ENCODE measurements around the gene RAB3IL1.

RAB3IL1 gene

DNA sequence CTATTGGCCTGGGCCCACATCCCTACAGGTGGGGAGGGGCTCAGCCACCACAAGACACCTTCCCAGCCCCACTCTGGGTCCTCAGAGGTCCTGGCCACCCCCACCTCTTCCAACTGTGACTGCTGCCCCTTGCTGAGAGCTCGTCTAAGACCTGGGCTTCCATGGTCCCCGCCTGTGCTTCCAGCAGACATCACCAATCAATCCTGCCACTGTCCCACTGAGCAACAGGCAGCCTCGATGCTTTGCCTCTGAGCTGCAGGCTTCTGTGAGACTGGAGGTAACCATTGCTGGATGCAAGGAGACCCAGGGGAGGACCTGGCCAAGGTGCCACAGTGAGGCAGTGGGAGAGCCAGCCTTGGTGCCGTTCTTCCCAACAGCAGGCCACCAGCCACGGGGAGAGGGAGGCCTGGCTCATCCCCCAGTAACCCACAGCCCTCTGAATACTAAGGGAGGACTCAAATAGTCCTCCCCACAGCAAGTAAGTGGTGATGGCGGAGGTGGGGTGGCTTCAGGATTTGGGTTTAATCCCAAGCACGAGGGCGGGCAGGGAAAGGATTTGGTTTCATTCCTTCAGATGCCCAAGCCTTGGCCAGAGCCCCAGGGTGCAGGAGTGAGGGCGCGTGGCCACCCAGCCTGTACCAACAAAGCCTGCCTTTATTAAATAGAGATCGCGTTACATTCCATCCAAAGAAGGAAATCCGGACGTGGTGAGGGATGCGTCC, 20.5 kb downstream of the RAB3IL1 start:
- DNase-seq (ENCODE audit: low read depth): no peak
- no peak overlapping the region for H3K4me3 ChIP-seq (ENCODE audit: low read length)
- TF ChIP-seq, protein P1, sequence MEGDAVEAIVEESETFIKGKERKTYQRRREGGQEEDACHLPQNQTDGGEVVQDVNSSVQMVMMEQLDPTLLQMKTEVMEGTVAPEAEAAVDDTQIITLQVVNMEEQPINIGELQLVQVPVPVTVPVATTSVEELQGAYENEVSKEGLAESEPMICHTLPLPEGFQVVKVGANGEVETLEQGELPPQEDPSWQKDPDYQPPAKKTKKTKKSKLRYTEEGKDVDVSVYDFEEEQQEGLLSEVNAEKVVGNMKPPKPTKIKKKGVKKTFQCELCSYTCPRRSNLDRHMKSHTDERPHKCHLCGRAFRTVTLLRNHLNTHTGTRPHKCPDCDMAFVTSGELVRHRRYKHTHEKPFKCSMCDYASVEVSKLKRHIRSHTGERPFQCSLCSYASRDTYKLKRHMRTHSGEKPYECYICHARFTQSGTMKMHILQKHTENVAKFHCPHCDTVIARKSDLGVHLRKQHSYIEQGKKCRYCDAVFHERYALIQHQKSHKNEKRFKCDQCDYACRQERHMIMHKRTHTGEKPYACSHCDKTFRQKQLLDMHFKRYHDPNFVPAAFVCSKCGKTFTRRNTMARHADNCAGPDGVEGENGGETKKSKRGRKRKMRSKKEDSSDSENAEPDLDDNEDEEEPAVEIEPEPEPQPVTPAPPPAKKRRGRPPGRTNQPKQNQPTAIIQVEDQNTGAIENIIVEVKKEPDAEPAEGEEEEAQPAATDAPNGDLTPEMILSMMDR (conservative IDR thresholded peaks at IDR 0.05; ENCODE audit: low read length): no peak

DNA sequence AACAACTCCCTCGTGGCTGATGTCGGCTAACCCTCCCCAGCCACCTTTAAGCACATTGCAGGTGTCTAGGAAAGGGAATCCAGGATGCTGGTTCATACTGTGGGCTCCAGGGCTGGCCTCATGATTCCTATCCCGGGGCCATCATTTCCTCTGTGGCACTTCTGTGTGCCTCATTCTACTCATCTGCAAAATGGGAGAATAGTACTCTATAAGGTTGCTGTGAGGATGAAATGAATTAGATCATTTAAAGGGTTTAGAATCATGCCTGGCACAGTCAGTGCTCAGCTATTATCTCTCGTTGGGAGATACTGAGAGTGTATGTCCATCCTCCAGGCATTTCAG, 21.7 kb downstream of the RAB3IL1 start:
- TF ChIP-seq, protein P1 (conservative IDR thresholded peaks at IDR 0.05; ENCODE audit: low read length): no peak
- no peak for DNase-seq (ENCODE audit: low read depth)
- H3K4me3 ChIP-seq (ENCODE audit: low read length): no peak overlapping the region

DNA sequence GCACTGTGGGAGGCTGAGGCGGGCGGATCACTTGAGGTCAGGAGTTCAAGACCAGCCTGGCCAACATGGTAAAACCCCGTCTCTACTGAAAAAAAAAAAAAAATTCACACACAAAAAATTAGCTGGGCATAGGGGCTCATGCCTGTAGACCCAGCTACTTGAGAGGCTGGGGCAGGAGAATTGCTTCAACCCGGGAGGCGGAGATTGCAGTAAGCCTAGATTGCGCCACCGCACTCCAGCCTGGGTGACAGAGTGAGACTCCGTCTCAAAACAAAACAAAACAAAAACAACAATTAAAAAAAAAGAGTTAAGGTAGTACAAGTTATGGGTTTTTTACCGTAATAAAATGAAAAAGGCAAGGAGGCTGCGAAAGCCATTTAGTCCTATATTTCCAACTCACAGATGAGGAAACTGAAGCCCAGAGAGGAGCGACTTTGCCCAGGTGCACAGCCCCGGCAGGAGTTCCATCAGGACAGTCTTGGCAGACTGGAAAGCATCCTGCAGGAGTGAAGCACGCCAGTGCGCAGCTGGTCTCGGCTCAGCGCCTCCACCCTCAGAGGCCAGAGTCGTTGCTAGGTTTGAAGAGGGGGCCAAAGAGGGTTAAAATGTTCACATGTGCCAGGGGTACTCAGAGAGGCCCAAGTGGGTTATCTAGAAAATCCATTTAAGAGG, 22.2 kb downstream of the RAB3IL1 start:
- H3K4me3 ChIP-seq (ENCODE audit: low read length): no peak overlapping the region
- DNase-seq (ENCODE audit: low read depth): no peak
- TF ChIP-seq, protein P1 (conservative IDR thresholded peaks at IDR 0.05; ENCODE audit: low read length): no peak

DNA sequence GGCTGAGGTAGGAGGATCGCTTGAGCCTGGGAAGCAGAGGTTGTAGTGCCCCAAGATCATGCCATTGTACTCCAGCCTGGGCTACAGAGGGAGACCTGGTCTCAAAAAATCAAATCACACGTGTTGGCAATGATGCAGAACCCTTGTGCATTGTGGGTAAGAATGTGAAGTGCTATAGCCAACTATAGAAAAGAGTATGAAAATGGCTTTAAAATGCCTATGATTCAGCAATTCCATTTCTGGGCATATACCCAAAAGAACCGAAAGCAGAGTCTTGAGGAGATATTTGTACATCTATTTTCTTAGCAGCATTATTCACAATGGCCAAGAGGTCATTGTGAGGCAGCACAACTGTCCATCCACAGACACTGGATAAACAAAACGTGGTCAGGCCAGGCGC, 23.4 kb downstream of the RAB3IL1 start:
- no peak overlapping the region for H3K4me3 ChIP-seq (ENCODE audit: low read length)
- TF ChIP-seq, protein P1 (conservative IDR thresholded peaks at IDR 0.05; ENCODE audit: low read length): no peak
- DNase-seq (ENCODE audit: low read depth): peak; percentile 89

DNA sequence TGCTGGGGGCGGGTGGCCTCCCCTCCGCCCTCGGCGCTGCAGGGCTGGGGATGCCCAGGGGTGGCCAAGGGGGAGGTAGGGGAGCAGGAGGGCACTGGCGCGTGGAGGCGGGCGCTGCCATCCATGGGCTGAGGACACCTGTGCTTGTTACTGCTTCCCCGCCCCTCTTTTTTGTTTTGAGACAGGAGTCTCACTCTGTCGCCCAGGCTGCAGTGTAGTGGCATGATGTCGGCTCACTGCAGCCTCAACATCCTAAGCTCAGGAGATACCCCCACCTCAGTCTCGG, 25.3 kb downstream of the RAB3IL1 start:
- TF ChIP-seq, protein P1 (conservative IDR thresholded peaks at IDR 0.05; ENCODE audit: low read length): no peak
- H3K4me3 ChIP-seq (ENCODE audit: low read length): peak overlapping the region; percentile 44
- no peak for DNase-seq (ENCODE audit: low read depth)

DNA sequence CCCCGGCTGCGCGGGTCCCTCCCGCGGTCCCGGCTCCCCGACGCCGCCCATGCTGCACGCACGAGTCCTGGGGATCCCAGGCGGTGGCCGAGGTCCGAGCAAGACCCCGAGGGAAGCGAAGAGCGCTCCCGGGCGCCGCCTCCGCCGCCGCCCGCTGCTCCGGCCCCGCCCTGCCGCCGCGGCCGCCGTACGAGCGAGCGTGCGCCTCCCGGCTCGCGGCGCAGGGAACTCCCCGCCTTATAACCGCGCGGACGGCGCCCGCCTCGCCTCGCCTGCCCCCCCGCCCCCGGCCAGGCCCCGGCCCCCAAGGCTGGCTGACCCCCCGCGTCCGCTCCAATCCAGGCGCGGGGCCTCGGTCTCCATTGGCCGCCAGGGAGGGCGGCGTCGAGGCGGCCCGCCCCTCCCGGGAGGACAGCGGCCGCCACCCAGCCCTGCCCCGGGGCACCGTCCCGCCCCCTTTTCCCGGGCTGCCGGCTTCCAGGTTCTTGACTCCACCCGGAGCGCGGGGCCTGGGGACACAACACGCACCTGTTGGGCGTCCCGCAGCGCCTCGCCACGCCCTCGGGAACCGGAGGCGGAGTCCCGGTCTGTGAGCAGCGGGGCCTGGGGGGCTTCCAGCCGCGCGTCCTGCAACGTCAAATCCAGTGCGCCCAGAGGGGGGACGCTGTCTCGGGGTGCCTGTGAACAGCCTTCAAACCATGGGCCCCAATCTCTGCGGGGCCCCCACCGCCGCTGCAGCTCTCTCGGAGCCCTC, 25.9 kb downstream of the RAB3IL1 start, which contains the start of gene FADS3:
Gene FADS3, minus strand, starts transcription at position 215 of the 754 bp plus-strand sequence. Its CDS starts 164 bp downstream, at position 51.
- TF ChIP-seq, protein P1 (conservative IDR thresholded peaks at IDR 0.05; ENCODE audit: low read length): no peak
- H3K4me3 ChIP-seq (ENCODE audit: low read length): peak within 1 kb of the TSS; percentile 98
- DNase-seq (ENCODE audit: low read depth): peak; percentile 84

All from AG10803 (cell line).